GM18511 (cell line): ENCODE measurements around the gene GABRG3.

ENCODE experiments used
- ATAC-seq: cut with Tn5 transposase; IDR thresholded peaks from one replicate; pipeline ENCODE4 v1.9.1; 2021; ENCODE audit warnings: mild to moderate bottlenecking, moderate library complexity; ENCODE audit not compliant: unreplicated experiment

The GABRG3 gene

DNA sequence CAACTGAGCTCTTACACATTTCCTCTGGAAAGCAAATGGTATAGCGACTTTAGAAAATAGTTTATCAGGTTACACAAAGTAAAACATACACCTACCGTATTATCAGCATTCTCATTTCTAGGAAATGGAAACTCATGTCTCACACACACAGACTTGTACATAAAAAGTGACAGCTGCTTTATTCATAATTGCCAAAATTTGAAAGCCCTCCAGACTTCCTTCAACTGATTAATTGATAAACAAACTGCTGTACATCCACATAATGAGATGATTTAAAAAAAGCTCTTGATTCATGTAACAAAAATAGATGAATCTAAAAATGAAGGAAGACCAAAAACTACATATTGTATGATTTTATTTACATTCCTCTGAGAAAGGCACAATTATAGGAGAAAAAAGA is 425.5 kb downstream of the GABRG3 start:
- ATAC-seq: no peak

- no peak for ATAC-seq
These were observed 426.0 kb downstream of the GABRG3 start for GRCh38 chr15:27396996-27397395.

GRCh38 chr15:27398631-27399161 is 427.7 kb downstream of the GABRG3 start:
- no peak for ATAC-seq

- ATAC-seq: no peak
These were observed 428.3 kb downstream of the GABRG3 start for GRCh38 chr15:27399241-27399640.

- ATAC-seq: no peak
These were observed 430.5 kb downstream of the GABRG3 start for GRCh38 chr15:27401471-27401870.

DNA sequence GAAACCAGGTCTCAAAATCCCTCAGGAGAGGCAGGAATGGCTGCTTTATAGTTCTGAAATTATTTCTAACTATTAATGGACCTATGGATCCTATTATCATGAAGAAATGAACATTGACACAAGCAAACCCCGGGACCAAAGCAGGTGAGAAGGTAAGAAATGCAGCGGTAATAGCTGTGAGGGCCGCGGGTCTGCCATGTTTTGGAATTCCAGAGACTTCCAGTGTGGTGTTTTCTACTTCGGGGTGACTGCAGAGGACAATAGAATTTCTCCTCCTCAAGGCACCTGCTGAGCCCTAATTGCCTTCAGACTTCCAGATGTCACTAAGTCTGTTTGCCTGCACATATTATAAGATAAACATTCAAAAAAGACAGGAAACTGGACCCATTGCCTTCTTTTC is 437.4 kb downstream of the GABRG3 start:
- ATAC-seq: no peak

DNA sequence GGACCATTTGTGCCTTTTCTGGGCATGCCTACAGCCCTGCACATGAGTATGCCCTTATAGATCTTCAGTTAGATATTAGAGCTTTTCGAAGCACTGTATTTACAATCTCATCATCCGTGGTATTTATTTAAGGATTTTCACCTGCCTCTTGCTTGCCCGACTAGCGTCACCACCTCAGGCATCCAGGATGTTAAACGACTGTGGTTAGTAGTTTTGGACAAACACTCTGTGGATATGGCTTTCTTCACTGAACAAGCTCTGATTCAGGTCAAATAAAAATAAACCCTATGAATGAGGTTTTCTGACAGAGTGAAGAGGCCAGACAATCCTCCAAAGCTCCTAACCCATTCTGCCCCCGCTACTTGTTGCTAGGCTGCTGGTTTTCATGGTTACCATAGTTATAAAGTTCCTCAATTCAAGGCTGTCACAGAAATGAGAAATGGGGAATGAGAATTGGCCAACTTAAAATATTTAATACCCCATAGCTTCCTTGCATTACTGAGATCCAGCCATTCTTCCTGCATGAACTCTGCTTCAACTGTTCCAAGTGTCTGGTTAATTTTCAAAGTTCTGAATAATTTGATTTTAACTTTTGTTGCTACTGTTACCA is 440.1 kb downstream of the GABRG3 start:
- no peak for ATAC-seq

GRCh38 chr15:27412415-27412814 is 441.4 kb downstream of the GABRG3 start:
- no peak for ATAC-seq

GRCh38 chr15:27414168-27414870 is 443.3 kb downstream of the GABRG3 start:
- no peak for ATAC-seq

DNA sequence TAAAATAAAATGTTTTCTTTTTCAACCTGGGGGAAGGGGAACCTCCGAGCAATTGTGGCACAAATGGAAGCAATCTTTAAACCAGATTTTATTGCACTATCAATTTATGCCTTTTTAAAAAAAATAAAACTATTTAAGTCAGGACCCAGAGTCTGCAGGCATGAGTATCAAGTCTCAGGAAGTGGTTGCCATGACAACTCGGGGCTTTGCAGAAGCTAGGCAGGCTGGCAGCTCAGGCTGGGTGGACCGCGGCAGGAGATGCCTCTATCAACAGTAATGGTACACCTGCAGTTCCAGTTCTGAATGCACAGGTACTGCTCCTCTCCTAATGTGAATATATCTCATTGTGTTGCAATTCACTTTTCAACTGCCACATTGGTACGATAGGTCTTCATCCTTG is 447.7 kb downstream of the GABRG3 start:
- no peak for ATAC-seq

GRCh38 chr15:27422997-27423396 is 452.0 kb downstream of the GABRG3 start:
- ATAC-seq: no peak

- no peak for ATAC-seq
These were observed 455.8 kb downstream of the GABRG3 start for GRCh38 chr15:27426805-27427204.

DNA sequence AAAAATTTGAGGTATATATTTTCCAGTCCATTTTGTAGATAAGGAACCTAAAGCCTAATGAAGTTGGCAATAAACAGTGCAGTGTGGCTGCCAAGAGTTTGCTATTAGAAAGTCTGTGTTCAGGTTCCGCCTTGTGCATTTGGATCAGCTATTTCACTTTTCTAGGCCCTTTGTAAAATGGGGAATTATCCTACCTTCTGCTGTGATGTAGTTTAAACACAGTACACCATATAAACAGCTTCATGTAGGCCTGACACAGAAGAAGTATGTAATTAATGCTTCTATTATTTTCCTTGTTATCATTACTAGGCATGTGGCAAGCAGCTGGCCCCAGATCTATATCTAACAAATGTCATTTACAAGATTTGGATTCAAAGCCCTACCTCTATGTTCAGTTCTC is 456.3 kb downstream of the GABRG3 start:
- no peak for ATAC-seq

- no peak for ATAC-seq
These were observed 457.2 kb downstream of the GABRG3 start for GRCh38 chr15:27428151-27428550.

GRCh38 chr15:27429577-27429976 is 458.6 kb downstream of the GABRG3 start:
- ATAC-seq: no peak

DNA sequence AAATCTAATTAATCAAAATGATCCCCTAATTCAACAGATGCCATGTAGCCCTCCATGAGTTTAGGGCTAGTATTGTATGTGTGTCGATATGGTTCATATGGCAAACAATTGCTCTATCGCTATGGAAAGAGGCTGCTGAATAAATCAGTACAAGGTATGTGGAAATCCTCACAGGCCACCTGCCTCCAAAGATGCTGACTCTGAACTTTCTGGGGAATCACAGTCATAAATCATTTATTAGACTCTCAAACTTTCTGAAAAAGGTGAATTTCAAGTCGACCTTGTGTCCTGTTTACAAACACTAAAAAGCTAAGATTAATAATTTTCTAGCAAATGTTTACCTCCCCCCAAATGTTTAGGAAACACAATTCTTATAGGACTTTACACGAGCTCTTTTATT is 462.6 kb downstream of the GABRG3 start:
- ATAC-seq: no peak

DNA sequence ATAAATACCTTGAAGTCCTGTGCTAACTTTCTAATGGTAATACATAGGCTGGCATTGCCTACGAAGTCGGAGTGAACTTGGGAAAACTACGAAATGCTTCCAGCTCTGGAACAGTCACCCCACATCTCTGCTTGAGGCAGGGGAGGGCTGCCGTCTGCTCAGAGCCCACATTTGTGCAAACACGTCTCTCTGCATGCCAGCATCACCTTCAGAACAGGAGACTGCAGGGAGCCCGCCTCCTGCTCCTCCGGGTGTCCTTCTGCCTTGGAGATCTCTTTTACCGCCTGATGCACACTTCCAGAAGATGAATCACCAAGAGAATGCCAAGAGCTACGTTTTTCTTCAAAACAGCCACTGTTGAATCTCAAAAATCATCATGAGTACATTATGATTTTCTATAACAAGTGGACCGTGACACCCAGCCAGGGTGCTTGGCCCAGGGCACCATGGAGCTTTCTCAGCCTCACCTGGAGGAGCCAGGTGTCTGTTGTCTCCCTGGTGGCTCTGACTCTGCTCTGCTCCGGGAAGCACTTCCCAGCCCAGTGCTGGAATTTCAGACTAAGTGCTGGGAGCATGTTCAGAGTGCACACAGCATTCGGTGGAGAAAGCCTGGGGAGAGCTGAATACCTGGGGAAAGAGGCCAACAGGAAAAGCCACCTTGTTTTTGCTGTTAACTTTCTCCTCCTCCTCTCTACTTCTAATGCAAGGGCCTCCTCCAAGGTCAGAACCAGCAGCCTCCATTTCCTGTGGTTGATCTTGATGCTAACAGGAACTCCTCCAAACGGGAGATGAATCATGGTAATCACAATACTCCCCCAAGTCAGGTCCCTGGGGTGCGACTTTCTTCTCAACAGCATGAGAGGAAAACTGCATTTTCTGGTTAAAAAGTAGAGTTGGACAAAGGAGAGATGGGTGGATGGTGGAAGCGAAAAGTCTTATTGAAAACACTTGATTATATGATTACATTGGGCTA is 467.7 kb downstream of the GABRG3 start:
- ATAC-seq: no peak

GRCh38 chr15:27441120-27441519 is 470.1 kb downstream of the GABRG3 start:
- ATAC-seq: no peak

DNA sequence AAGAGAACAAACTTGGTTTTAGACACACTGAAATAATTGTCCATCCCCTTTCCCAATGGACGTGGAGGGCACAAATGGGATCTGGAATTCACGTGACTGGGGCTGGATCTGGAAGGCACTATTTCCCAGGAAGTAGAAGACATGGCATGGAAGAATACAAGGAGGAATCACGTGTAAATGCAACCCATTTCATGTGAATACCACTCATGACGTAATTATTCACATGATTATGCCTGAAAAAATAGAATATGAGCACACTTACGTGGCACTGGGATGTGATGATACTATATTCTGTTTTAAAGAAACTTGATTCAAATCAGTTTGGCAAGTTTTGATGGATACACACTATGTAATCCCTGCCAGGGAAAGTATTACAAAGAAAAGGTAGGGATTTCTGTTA is 477.3 kb downstream of the GABRG3 start:
- no peak for ATAC-seq

GRCh38 chr15:27448986-27449385 is 478.0 kb downstream of the GABRG3 start:
- ATAC-seq: no peak

DNA sequence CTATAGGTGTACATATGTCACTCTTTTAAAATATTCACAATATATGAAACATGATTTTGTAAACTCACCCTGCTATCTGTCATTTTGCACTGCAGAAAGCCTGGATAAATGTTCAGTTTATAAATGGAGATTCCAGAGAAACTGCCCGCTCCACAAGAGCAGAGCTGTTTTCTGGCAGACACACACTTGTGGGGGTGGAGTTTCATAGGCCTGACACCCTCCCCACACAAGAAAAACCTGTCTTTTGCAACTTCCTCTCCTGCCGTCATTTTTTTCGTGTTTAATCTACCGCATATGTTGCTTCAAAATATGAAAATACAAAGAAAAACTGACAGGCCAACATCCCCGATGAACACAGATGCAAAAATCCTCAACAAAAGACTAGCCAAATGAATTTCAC is 479.0 kb downstream of the GABRG3 start:
- no peak for ATAC-seq
